Mesenchymal stem cell (in vitro differentiated cells and primary cell): ENCODE data around the gene FGB.

ENCODE experiments used
- DNase-seq: peaks from one replicate; pipeline ENCODE4 v3.0.0-alpha.2; 2013
- H2AFZ ChIP-seq: one replicate; pipeline ENCODE4 v1.6.1; 2013; ENCODE audit warnings: low read depth, mild to moderate bottlenecking, control low read depth, inconsistent platforms, low read length, moderate library complexity
- H2AK5ac ChIP-seq: 2 replicates; pipeline ENCODE4 v1.6.1; 2013; ENCODE audit warnings: low read length, moderate library complexity, mild to moderate bottlenecking, inconsistent platforms; ENCODE audit not compliant: severe bottlenecking
- H2BK120ac ChIP-seq: one replicate; pipeline ENCODE4 v1.6.1; 2013; ENCODE audit warnings: low read depth, mild to moderate bottlenecking, inconsistent platforms, low read length, moderate library complexity
- H2BK12ac ChIP-seq, 2 experiments: one replicate each; pipeline ENCODE4 v1.6.1; 2013; ENCODE audit warnings: inconsistent platforms in 2 of 2, low read length in 2 of 2, mild to moderate bottlenecking in 2 of 2, moderate library complexity in 2 of 2, control low read depth in 1 of 2
- H2BK15ac ChIP-seq: one replicate; pipeline ENCODE4 v1.6.1; 2013; ENCODE audit warnings: mild to moderate bottlenecking, low read depth, inconsistent platforms; ENCODE audit not compliant: poor library complexity, severe bottlenecking
- H2BK5ac ChIP-seq: 2 replicates; pipeline ENCODE4 v1.6.1; 2013; ENCODE audit warnings: low read depth, mild to moderate bottlenecking, low read length, control low read depth, inconsistent platforms; ENCODE audit not compliant: poor library complexity, severe bottlenecking
- H3K14ac ChIP-seq, 2 experiments: one replicate each; pipeline ENCODE4 v1.6.1; 2013; ENCODE audit warnings: inconsistent platforms in 2 of 2, low read length in 2 of 2, control low read depth in 1 of 2, mild to moderate bottlenecking in 1 of 2, moderate library complexity in 1 of 2
- H3K18ac ChIP-seq, 2 experiments: one replicate each; pipeline ENCODE4 v1.6.1; 2013; ENCODE audit warnings: inconsistent platforms in 2 of 2, low read length in 2 of 2, control low read depth in 1 of 2, low read depth in 1 of 2, mild to moderate bottlenecking in 1 of 2
- H3K23ac ChIP-seq, 2 experiments: one replicate each; pipeline ENCODE4 v1.6.1; 2013; ENCODE audit warnings: inconsistent platforms in 2 of 2, low read length in 2 of 2, mild to moderate bottlenecking in 2 of 2, moderate library complexity in 2 of 2, control low read depth in 1 of 2
- H3K27ac ChIP-seq: 2 replicates; pipeline ENCODE4 v1.5.1; 2013; ENCODE audit warnings: mild to moderate bottlenecking, moderate library complexity, low read length, control low read depth, inconsistent platforms; ENCODE audit not compliant: poor library complexity, severe bottlenecking
- H3K27me3 ChIP-seq, 2 experiments: 2 replicates each; pipeline versions ENCODE4 v1.6.1 to v1.7.0; 2013; ENCODE audit warnings: low read length in 2 of 2, mild to moderate bottlenecking in 2 of 2, moderate library complexity in 2 of 2, control low read depth in 1 of 2, inconsistent platforms in 1 of 2; ENCODE audit not compliant: control insufficient read depth in 1 of 2, insufficient read depth in 1 of 2
- H3K36me3 ChIP-seq, 2 experiments: 2 replicates each; pipeline versions ENCODE4 v1.6.1 to v1.7.0; 2013; ENCODE audit warnings: low read length in 2 of 2, control low read depth in 1 of 2, inconsistent platforms in 1 of 2, low read depth in 1 of 2, mild to moderate bottlenecking in 1 of 2; ENCODE audit not compliant: insufficient read depth in 2 of 2, control insufficient read depth in 1 of 2
- H3K4ac ChIP-seq, 2 experiments: one replicate each; pipeline ENCODE4 v1.6.1; 2013; ENCODE audit warnings: inconsistent platforms in 2 of 2, low read length in 2 of 2, mild to moderate bottlenecking in 2 of 2, moderate library complexity in 2 of 2, control low read depth in 1 of 2, low read depth in 1 of 2
- H3K4me1 ChIP-seq: 2 replicates; pipeline ENCODE4 v1.6.1; 2013; ENCODE audit warnings: low read depth, low read length, control low read depth; ENCODE audit not compliant: control insufficient read depth, insufficient read depth
- H3K4me2 ChIP-seq: 2 replicates; pipeline ENCODE4 v1.6.1; 2013; ENCODE audit warnings: low read length, mild to moderate bottlenecking, inconsistent platforms; ENCODE audit not compliant: poor library complexity, severe bottlenecking
- H3K4me3 ChIP-seq, 2 experiments: 2 replicates each; pipeline versions ENCODE4 v1.5.1 to v1.7.0; 2013; ENCODE audit warnings: low read length in 2 of 2, mild to moderate bottlenecking in 2 of 2, control low read depth in 1 of 2, low read depth in 1 of 2; ENCODE audit not compliant: insufficient read depth in 1 of 2
- H3K79me1 ChIP-seq: replicated peaks from 2 replicates; pipeline ENCODE4 v1.6.1; 2013; ENCODE audit warnings: mild to moderate bottlenecking, control low read depth, low read length, inconsistent platforms; ENCODE audit not compliant: poor library complexity, severe bottlenecking
- H3K9ac ChIP-seq: 2 replicates; pipeline ENCODE4 v1.7.0; 2013; ENCODE audit warnings: mild to moderate bottlenecking, low read length, moderate library complexity
- H3K9me3 ChIP-seq: 2 replicates; pipeline ENCODE4 v1.7.0; 2013; ENCODE audit warnings: mild to moderate bottlenecking, low read length; ENCODE audit not compliant: control insufficient read depth
- H4K8ac ChIP-seq: one replicate; pipeline ENCODE4 v1.6.1; 2013; ENCODE audit warnings: inconsistent platforms, mild to moderate bottlenecking, low read length, moderate library complexity
- H4K91ac ChIP-seq: one replicate; pipeline ENCODE4 v1.6.1; 2013; ENCODE audit warnings: mild to moderate bottlenecking, low read length, inconsistent platforms
- WGBS: methylation state at CpG from one replicate; pipeline ENCODE4 v1.1.7; 2013; ENCODE audit warnings: mixed read lengths; 5-methylcytosine and 5-hydroxymethylcytosine counted together

The FGB gene

DNA sequence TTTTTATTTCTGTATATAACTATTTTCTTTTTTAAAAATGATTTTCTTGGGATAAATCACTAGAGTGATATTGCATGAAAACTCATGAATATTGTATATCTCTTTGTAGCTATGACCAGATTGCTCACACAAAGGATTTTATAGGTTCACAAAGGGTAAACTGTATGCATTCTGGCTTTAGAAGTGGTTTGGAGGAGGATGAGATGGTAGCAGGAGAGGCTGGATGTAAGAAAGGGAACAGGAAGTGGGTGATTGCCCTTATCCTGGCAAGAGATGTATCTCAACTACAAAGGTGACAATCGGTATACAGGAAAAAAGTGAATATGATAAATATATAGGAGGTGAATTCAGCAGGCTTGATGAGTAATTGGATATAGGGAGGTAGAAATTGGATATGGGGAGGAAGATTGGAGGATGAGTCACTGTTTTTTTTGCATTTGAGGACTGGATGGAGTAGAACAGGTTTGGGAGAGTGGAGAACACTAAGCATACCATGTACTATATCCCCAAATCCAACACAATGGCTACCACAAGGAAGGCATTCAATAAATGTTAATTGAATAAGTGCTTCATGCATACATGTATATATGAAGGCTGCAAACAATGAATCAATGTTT lies 39.7 kb downstream of the FGB start:
- Histone ChIP-seq H3K27ac (no peak overlapping the region), H3K4ac (no peak overlapping the region), H3K18ac (no peak overlapping the region), H2AFZ (no peak overlapping the region), H3K4me3 (no peak overlapping the region), H3K9me3 (no peaks in the 10 kb centered on the region), H3K27me3 (peaks cover 0 to 4% of the 10 kb centered on the region in 2 experiments), H2BK5ac (no peak overlapping the region), H4K8ac (no peak overlapping the region), H3K79me1 (no peaks in the 10 kb centered on the region), H2BK15ac (no peak overlapping the region), H2BK12ac (no peak overlapping the region), H3K9ac (no peak overlapping the region), H3K14ac (no peak overlapping the region), H4K91ac (no peak overlapping the region), H2AK5ac (no peak overlapping the region), H3K4me2 (no peak overlapping the region), H2BK120ac (no peak overlapping the region), H3K23ac (no peak overlapping the region), H3K4me1 (no peaks in the 10 kb centered on the region), H3K36me3 (no peaks in the 10 kb centered on the region)
- 92% methylated on average over 1 of the region's 1 CpG for WGBS
- DNase-seq, result no peak

DNA sequence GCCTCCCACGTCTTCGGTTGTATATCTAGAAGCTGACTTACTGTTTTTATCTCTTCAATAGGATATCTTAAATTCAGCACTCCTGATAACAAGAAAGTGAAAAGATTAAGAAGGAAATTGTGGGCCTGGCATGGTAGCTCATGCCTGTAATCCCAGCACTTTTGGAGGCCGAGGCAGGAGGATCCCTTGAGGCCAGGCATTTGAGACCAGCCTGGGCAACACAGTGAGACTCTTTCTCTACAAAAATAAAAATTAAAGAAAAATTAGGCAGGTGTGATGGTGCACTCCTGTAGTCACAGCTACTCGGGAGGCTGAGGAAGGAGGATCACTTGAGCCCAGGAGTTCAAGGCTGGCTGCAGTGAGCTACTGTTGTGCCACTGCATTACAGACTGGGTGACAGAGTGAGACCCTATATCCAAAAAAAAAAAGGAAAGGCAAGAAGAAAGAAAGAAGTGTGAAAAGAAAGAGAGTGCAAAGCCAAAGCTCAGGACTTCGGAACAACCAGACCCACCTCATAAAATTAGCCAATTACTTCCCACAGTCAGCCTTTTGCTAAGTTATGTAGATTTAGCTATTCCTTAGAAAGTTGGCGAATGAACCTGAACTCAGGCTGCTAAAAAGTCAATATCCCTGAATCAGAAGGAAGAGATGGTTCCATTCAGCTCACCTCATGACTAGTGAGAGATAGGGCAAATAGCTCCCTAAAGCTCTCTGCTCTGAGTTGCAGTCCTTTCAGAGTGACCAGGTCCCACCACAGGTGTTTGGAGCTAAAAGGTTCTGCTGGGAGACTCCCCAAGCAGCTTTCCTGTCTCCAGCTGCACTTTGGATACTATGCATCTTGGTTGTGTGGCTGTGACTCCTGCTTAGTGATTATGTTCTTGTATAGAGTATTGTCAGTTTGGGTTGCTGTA lies 40.5 kb downstream of the FGB start:
- H2BK120ac ChIP-seq, result no peak overlapping the region
- no peaks in the 10 kb centered on the region for H3K9me3 ChIP-seq
- no peaks in the 10 kb centered on the region for H3K79me1 ChIP-seq
- H3K23ac ChIP-seq, result no peak overlapping the region
- no peak overlapping the region for H4K91ac ChIP-seq
- H3K27me3 ChIP-seq, result peaks cover 0 to 4% of the 10 kb centered on the region in 2 experiments
- H3K4me3 ChIP-seq, result no peak overlapping the region
- no peak overlapping the region for H4K8ac ChIP-seq
- H3K9ac ChIP-seq, result no peak overlapping the region
- H2BK15ac ChIP-seq, result no peak overlapping the region
- H2AK5ac ChIP-seq, result no peak overlapping the region
- no peaks in the 10 kb centered on the region for H3K4me1 ChIP-seq
- no peak for DNase-seq
- no peaks in the 10 kb centered on the region for H3K36me3 ChIP-seq
- no peak overlapping the region for H3K18ac ChIP-seq
- H3K4me2 ChIP-seq, result no peak overlapping the region
- H2AFZ ChIP-seq, result no peak overlapping the region
- no peak overlapping the region for H2BK5ac ChIP-seq
- H2BK12ac ChIP-seq, result no peak overlapping the region
- WGBS, result 77% methylated on average over 3 of the region's 6 CpGs
- no peak overlapping the region for H3K4ac ChIP-seq
- H3K14ac ChIP-seq, result no peak overlapping the region
- no peak overlapping the region for H3K27ac ChIP-seq

DNA sequence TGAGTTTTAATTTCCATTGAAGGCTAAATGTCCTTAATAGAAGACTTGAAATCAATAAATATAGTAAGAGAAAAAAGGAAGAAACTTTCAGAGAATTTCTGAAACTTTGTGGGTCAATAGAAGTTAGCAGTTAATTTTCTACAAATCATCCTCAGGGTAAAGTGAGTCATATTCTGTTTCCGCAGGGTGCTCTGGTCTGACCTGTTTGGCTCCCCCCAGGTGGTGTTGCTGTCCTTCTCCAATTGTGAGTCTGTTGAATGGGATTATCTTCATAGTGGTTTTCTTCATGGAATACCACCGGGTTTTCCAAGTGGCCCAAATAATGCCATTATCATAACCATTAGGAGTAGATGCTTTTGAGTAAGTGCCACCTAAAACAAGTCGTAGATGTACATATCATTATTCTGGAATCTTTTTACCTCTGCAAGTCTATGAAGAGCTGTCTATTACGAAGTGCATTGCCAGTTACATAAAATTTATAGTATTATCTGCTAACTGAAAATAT lies 41.9 kb downstream of the FGB start:
- Histone ChIP-seq H2BK120ac (no peak overlapping the region), H2AK5ac (no peak overlapping the region), H3K4me1 (no peaks in the 10 kb centered on the region), H3K4me3 (no peak overlapping the region), H3K18ac (no peak overlapping the region), H4K91ac (no peak overlapping the region), H2BK5ac (no peak overlapping the region), H3K36me3 (no peaks in the 10 kb centered on the region), H4K8ac (no peak overlapping the region), H3K9ac (no peak overlapping the region), H3K14ac (no peak overlapping the region), H3K23ac (no peak overlapping the region), H3K4ac (no peak overlapping the region), H3K27ac (no peak overlapping the region), H2BK15ac (no peak overlapping the region), H2AFZ (no peak overlapping the region), H3K9me3 (no peaks in the 10 kb centered on the region), H3K4me2 (no peak overlapping the region), H2BK12ac (no peak overlapping the region), H3K79me1 (no peaks in the 10 kb centered on the region), H3K27me3 (peaks cover 0 to 12% of the 10 kb centered on the region in 2 experiments)
- WGBS, result 52% methylated on average over 2 of the region's 4 CpGs
- DNase-seq, result no peak
